DMS153 treated with DMSO at 0.1 percent for 48 hours (cell line): ENCODE data around the gene UCP1.

Experiments used
- DNase-seq: peaks from one replicate; lab custom pipeline; 2025; ENCODE audit not compliant: unreplicated experiment; lab: John Stamatoyannopoulos, UW

UCP1 gene, protein sequence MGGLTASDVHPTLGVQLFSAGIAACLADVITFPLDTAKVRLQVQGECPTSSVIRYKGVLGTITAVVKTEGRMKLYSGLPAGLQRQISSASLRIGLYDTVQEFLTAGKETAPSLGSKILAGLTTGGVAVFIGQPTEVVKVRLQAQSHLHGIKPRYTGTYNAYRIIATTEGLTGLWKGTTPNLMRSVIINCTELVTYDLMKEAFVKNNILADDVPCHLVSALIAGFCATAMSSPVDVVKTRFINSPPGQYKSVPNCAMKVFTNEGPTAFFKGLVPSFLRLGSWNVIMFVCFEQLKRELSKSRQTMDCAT

DNA sequence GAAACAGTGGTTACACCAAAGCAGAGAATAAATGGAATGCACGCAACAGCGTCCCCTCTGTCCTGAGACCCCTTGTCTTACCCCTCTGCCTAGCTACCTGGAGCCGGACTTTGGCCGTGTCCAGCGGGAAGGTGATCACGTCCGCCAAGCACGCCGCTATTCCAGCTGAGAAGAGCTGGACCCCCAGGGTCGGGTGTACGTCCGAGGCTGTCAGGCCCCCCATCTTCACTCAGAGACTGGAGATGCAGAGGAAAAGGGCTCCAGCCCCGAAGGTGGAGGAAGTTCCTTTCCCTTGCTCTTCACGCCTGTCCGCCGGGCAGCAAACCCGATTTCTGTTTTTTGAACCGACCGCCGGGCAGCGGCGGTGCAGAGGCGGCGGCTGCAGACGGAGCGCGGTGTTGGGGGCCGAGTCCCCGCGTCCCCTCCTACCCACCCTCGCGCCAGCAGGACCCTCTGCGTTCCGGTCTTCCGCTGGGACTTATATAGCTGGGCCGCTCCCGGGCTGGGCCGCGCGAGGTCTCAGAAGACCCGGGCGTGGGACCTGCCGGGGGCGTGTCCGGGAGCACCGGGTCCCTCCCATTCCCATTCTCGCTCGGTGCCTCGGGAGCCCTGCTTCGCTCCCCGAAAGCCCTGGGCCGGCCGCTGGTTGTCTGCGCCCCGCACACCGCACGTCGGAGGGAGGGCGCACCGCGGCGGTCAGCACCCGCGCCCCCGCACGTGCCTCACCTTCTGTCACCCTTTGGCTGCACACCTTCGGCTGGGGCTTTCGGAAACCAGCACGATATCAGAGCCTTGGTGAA lies at the start of gene UCP1:
Gene UCP1, minus strand, starts transcription at position 455 of the 800 bp plus-strand sequence. Its CDS starts 232 bp downstream, at position 223.
- no peak for DNase-seq

DNA sequence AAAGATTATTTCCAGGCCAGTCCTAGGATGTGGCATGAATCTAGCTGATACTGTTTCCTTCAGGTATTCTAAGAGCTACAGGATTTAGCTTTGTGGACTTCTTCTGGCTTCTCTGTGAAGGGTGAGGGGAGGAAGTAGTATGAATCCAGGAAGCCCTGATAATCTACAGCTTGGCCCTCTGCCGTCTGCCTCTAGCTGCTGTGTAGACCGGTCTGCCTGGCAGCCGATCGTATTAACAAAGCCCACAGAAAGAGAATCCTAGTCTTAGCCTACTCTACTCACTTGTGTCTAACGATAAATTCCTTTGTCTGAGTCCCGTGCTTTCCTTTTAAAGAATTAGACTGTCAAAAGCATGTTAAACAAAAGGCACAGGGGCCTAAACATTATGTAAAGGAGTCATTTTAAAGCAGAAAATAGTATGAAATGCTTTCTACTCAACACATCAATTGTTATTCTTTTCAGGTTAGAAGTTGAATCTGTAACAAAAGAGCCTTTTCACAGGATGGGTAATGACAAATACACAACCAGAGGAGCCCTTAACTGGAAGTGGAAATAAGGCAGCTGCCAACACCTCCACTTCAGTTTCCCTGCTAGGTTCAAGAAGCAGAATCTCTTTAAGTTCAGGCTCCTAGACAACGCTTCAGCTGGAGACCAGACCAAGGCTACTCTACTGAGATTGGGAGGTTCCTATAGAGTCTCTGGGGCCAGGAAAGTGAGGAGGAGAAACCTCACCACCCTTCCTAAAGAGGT lies 48.9 kb upstream of the UCP1 start:
- no peak for DNase-seq

DNA sequence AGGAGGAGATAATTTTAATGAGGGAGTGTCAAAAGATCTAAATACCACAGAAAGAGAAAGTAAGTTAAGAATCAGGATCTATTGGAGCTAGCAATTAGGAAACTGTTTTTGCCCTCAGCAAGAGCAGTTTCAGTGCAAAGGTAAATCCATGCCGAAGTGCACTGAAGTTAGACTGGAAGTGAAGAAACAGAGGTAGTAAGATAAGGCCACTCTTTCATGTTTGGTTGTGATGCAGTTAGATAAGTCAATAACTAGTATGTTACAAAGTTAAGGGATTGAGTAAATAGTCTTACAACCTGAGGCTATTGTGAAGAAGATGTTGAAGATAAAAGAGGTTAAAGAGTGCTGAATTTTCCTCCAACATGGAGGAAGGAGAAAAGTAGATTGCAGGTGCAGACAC lies 46.7 kb upstream of the UCP1 start:
- no peak for DNase-seq

DNA sequence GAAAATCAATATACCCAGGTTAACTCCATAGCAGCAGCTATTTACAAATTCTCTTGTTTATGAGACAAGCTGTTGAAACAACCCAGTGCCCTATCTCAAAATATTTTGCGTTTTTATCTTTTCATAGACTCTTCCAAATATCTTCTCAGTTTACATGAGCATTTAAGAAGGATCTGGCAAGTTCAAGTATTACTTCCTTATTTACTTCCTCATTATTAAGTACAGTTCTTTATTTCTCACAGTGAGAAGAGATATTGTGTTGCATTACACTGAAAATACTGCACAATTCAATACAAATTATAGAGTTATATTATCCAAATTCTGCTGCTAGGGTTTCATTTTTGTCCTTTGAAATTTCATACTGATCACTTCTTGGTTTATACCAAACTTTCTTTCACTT lies 43.6 kb upstream of the UCP1 start:
- no peak for DNase-seq

DNA sequence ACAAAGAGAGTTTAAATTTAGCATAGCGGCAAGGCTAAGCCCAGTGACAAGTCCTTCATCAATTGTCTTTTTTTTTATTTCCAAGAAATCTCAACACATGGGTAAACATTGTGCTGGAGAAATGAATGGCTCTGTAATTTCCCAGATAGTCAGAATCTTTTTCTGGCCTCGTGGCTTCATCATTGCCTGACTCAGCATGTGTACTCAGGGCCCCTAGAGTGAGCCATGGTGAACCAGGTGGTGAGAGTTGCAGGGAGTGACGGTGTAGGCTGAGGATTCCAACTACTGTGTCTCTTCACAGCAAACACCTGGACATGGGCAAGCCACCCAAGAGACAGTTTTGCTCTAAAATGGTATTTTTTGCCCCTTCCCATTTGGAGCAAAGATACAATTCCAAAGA lies 43.1 kb upstream of the UCP1 start:
- DNase-seq, result no peak

DNA sequence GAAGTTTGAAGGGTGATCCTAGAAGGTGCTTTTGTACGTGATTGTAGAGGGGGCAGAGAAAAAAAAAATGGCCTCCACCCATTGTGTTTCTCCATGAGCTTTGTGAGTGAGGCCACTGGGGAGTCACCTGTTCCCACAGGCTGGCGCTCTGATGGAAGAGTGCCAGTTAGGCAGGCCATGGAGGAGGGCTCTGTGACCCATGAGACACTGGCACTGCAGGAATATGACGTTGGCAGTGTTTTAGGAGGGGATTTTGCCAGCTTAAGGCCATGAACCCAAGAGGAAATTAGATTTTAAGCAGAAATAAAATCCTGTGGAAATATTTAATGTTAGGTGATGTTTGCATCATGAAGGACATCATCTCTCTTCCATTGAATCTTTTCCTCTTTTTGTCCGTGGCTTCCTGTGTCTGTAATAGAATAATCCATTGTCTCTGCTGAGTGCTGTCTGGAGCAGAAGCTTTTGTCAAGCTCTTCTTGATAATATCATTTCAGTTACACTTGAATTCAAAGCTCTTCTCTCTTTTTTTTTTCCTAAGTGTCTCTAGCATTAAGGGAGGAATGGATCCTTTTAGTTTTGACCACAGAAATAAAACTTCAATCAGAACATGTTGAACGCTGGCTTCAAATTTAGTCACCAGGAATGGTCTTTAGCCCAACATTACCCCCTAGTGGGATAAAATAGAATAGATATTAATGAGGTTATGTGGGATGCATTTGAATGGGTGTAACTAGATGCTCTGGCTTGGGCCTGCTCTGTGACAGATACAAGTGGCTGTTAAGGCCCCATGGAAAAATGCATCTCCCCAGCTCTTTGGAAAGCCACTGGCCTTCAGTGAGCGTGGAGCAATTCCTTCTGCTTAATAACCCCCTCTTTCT lies 41.0 kb upstream of the UCP1 start:
- DNase-seq, result peak; percentile 91

DNA sequence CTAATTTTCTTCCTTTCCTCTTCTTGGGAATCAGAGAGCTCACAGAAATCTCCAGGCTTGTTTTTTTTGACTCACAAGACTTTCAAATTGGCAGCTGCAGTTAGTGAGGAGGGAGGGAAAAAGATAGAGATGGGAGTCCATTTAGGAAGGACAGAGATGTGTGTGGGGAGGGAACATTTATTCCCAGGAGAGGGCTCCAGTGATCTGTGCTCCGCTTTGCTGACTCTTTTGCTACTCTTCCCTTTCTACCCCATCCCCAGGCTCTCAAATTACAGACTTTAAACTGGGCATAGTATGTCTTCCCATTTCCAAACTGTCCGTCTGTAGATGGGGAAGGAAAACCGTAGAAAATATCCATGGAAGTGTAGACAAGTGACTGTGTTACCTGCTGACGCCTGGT lies 39.1 kb upstream of the UCP1 start:
- no peak for DNase-seq

DNA sequence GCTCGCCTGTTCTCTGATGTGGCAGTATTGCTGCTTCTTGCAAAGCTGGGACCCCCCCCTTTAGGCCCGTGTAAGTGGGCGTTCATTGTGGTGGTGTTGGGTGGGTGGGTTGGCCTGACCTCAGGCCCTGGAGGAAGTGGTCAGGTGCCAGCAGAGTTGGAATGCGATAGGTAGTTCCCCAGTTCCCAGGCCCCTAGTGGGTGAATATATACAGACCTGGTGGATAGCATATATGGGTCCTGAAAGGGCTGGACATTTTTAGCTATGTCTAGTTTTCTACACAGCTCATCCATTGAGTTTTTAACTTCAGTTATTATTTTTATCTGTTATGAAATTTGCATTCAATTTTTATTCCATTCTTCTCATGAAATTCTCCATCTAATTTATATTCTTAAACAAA lies 35.8 kb upstream of the UCP1 start:
- DNase-seq, result no peak

DNA sequence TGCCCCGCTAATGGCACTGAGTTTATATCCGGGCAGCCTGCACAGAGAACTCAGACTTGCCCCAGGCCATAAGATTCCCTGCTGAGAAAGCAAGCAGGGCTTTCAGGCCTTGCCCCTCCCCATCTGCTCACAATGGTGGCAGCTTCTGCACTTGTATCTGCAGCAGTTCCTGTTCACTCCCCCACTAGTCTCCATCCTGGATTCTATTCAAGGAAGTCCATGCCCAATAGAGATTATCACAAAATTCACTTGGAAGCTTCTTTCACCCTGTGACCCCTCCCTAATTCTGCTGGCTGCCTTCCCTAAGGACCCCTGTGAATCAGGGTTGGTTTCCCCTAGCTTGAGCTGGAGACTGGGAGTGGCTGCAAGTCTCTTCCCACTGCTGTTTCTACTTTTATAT lies 34.5 kb upstream of the UCP1 start:
- DNase-seq, result no peak

DNA sequence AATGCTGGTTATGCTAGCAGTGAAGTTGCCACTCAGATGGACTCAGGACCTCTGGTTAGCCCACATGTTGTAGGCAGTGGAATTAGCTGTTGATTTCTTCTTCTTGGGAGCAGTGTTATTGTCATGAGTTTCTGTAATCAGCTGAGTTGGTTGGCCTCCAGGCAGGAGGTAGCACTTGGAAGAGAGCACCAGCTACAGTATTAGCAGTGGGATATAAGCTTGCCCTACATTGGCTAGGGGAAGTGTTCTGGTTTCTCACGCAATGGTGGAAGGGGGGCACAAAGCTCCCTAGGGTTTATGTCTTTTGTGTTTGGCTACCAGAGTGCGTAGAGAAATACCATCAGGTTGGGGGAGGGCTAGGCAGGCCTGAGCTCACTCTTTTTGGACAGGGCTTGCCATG lies 34.0 kb upstream of the UCP1 start:
- DNase-seq, result no peak

DNA sequence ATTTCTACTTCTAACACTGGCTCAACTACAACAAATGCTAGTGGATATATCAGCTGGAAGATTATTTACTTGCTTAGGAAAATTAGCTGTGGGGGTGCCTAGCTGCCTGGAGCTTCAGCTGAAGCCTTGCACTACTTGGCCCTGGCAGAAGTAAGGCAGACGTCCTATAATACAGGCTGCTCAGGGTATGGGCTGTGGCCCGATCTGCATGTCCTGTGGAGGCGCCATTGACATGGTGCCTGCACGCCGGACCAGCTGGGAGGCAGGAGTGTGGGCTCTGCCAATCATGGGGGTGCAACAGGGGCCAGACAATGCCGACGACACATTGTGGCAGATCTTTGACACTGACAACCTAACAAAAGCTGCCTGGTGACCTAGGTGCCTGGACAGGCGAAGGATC lies 31.6 kb upstream of the UCP1 start:
- DNase-seq, result no peak

DNA sequence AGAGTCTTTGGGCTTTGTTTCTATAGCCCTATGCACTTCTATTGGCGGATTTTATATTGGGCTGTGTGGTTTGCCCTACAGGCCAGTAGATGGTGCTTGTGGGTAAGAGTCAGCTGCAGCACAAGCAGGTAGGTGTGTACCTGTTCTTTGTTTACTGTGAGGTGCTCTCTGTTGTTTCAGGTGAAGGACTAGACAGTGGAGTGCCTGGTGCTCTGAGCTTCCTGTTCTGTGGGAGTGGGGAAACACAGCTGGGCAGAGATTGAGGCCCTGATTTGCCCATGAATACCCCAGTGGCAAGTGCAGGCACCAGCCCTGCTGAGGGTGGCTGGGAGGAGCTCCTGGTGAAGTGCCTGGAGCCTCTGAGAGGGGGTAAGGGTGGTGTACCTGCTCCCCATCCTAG lies 26.3 kb upstream of the UCP1 start:
- DNase-seq, result peak; percentile 9

DNA sequence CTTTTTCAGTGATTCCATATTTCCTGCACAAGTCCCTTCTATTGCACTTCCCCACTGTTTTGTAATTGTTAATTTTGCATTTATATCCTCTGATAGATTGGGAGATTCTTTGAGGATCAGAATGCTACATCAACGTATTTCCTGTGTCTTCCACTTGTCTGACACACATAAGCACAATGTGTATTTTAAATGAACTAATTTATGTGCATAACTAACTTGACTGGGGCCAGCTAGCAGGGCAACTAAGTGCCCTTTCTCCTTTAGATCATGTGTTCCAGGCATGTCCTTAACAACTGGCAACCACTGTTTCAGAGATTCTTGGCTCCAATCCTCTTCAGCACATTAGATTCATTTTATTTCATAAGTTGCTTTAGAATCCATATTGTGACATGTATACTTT lies 15.7 kb upstream of the UCP1 start:
- DNase-seq, result no peak

DNA sequence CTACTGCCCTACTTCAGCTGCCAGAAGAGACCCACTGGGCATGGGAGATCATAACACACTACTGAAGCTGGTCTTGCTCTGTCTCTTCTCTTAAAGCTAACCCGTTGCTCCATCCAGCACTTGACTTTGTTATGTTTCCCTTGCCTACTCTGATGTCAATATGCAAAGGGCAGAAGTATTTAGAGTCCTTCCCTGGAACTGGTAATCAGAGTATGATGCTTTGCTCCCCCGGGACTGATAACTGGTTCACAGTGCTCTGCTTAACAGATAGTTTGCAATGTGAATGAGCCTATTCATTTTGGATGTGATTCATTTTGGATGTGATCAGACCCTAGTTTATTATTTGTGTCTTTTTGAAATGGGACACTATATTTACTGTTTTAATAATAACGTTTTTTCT lies 12.3 kb upstream of the UCP1 start:
- no peak for DNase-seq

DNA sequence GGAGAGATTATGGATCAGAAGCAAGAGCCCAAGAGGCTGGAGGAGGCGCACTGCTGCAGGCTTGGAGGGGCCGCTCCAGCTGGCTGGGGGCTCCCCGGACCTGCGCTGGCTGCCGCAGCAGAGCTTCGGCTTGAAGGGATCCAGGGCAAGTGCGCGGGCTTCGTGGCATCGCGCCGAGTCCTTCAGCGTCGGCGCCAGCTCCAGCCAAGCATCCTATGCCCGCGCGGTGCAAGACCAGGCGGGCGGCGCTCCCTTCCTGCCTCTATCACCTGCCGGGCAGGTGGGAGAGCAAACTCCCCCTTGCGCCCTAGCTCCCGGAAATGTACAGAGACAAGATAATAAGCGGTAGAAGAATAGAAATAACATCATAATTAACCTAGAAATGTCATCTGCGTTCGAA lies 10.5 kb upstream of the UCP1 start:
- DNase-seq, result peak; percentile 25

DNA sequence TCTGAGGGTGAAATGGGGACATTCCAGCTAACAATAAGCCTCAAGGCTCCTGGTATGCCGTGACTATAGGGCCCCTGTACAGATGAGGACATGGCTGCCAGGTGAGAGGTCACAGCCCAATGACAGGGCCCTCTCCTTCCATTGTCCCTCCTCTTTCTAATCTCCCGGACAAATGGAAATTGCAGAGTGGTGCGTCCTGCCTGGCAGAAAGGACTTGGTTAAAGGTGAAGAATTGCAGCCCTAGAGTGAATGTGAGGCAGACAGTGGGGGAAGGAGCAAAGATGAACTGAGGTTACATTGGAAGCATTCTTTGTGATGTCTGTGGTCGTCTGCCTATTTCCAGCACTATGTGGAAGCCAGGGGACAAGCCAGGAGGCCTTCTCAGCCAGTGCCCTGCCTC lies 6.7 kb upstream of the UCP1 start:
- no peak for DNase-seq

DNA sequence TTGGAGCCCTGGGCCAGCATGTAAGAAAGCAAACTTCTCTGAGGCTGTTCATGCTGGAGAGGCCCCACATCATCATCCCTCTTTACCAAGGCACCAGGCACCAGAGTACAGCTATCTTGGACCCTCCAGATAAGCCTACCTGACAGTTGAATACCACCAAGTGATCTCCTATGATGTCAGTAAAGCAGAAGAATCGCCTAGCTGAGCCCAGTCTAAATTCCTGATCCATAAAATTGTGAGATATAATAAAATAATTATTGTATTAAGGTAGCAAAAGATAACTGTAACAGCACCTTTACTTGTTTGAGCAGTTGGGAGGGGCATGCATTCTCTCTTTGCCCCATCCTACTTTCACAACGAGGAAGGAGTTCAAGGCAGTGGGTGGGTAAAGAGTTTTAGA lies 2.9 kb upstream of the UCP1 start:
- no peak for DNase-seq

DNA sequence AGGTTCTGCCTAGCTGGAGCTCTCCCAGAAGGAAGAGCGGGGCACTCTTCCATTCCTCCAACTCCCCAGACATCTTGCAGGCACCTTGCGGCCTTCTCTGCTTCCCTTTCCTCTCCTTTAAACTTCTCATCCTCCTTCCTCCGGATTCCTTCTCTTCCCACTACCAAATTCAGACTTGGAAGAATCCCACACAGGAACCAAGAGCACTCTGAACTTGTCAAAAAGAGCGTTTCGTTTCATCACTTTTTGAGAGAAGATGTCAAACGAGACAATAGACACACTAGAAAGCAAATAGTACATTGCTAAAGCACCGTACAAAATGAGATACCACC lies 512 bp upstream of the UCP1 start:
- DNase-seq, result no peak

DNA sequence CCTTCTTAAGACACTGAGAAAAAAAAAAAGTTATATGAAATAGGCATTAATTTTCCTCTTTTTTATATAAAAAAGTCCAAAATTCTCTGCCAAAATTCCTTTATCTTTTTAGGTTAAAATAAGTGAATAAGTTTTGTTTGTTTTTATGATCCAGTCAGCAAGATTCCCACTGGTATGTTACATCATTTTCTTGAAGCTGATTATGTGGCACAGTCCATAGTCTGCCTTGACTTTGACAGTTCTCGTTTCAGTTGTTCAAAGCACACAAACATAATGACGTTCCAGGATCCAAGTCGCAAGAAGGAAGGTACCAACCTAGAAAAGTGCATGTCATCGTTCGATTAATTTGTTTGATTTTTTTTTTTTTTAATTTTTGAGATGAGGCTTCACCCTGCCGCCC lies 9.1 kb downstream of the UCP1 start:
- no peak for DNase-seq

DNA sequence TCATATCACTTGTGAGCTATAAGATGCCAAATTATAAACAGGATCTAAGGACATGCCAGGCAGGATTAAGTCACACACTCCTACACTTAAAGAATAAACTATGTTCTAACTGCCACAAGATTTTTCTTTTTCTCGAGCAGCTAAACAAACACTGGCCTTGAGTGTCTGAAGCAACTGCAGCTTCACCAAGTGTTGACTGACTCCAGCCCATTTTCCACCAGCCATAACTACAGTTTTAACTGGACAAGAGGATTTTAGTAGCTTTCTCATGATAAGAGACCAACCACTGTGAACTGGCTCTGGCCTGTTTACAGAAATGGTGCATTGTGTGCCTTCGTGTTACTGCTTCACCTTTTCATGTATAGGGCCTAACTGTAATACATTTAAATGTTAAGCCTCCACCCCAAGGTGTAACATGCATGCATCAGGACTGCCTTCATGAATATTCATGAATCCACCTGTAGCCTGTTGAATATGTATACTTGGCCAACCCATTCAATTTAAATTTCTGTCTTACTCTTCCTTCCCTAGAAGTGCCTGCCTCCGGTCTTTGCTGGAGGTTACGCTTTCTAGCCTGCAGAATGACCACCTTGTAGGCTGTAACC lies 10.8 kb downstream of the UCP1 start:
- no peak for DNase-seq
